Brain microvascular endothelial cell (primary cell): ENCODE results near the gene MESP1.

ENCODE experiments used
- DNase-seq: peaks from one replicate; pipeline ENCODE4 v3.0.0-alpha.2; 2020
- H3K27ac ChIP-seq: fragments of 250-450 bp; sonication (Bioruptor Pico); 2 replicates; pipeline ENCODE4 v1.5.1; 2020; ENCODE audit warnings: mild to moderate bottlenecking, moderate library complexity
- H3K27me3 ChIP-seq: fragments of 250-450 bp; sonication (Bioruptor Pico); replicated peaks from 2 replicates; pipeline ENCODE4 v1.5.1; 2020; ENCODE audit warnings: mild to moderate bottlenecking
- H3K36me3 ChIP-seq: fragments of 250-450 bp; sonication (Bioruptor Pico); replicated peaks from 2 replicates; pipeline ENCODE4 v1.5.1; 2020; ENCODE audit warnings: mild to moderate bottlenecking
- H3K4me3 ChIP-seq: 2 replicates; pipeline ENCODE4 v1.5.1; 2011; ENCODE audit warnings: low read depth, mild to moderate bottlenecking, control low read depth, low read length, moderate library complexity
- CTCF ChIP-seq: IDR thresholded peaks from 2 replicates; pipeline ENCODE4 v1.5.1; 2011; ENCODE audit warnings: low read depth, mild to moderate bottlenecking, moderate library complexity, low read length, control low read depth, inconsistent platforms; ENCODE audit errors: missing control alignments
- in situ Hi-C: cut with HindIII; loops from 2 replicates; pipeline ENCODE4 v1.10.0; 2017; ENCODE audit warnings: low sequenced_read_pairs, low pct_ligation_motif_present

Gene MESP1

GRCh38 chr15:89758981-89759380 is 7.9 kb upstream of the MESP1 start:
- in situ Hi-C loops, result no loop called here
- DNase-seq, result no peak
- no peak for TF ChIP-seq CTCF
- Histone ChIP-seq H3K27ac (no peak overlapping the region), H3K27me3 (no peaks in the 10 kb centered on the region), H3K4me3 (no peak overlapping the region), H3K36me3 (no peaks in the 10 kb centered on the region)

- Histone ChIP-seq H3K27ac (no peak overlapping the region), H3K4me3 (no peak overlapping the region), H3K27me3 (no peaks in the 10 kb centered on the region), H3K36me3 (no peaks in the 10 kb centered on the region)
- TF ChIP-seq CTCF, result no peak
- in situ Hi-C loops, result no loop called here
- DNase-seq, result no peak
Observed at GRCh38 chr15:89758283-89758682, 7.2 kb upstream of the MESP1 start.

GRCh38 chr15:89756897-89757296 is 5.8 kb upstream of the MESP1 start:
- no peak for TF ChIP-seq CTCF
- no peaks in the 10 kb centered on the region for H3K27me3 ChIP-seq
- no peak for DNase-seq
- no peak overlapping the region for H3K4me3 ChIP-seq
- H3K36me3 ChIP-seq, result no peaks in the 10 kb centered on the region
- no peak overlapping the region for H3K27ac ChIP-seq
- in situ Hi-C loops, result no loop called here

- Histone ChIP-seq H3K4me3 (no peak overlapping the region), H3K36me3 (no peaks in the 10 kb centered on the region), H3K27ac (no peak overlapping the region), H3K27me3 (no peaks in the 10 kb centered on the region)
- in situ Hi-C loops, result no loop called here
- DNase-seq, result no peak
- TF ChIP-seq CTCF, result no peak
Observed at GRCh38 chr15:89755701-89756100, 4.7 kb upstream of the MESP1 start.

- H3K27ac ChIP-seq, result no peak overlapping the region
- no peak for TF ChIP-seq CTCF
- H3K36me3 ChIP-seq, result no peaks in the 10 kb centered on the region
- in situ Hi-C loops, result no loop called here
- peaks cover 3% of the 10 kb centered on the region for H3K27me3 ChIP-seq
- H3K4me3 ChIP-seq, result no peak overlapping the region
- no peak for DNase-seq
Observed at GRCh38 chr15:89754361-89755154, 3.5 kb upstream of the MESP1 start.

- in situ Hi-C loops, result no loop called here
- no peak for TF ChIP-seq CTCF
- no peaks in the 10 kb centered on the region for H3K36me3 ChIP-seq
- no peak for DNase-seq
- H3K4me3 ChIP-seq, result no peak overlapping the region
- H3K27me3 ChIP-seq, result peaks cover 3% of the 10 kb centered on the region
- H3K27ac ChIP-seq, result no peak overlapping the region
Observed at GRCh38 chr15:89753855-89754254, 2.8 kb upstream of the MESP1 start.
